Endothelial cell of umbilical vein (primary cell): ENCODE data around the gene KCNJ4.

Experiments
- EZH2 ChIP-seq: IDR thresholded peaks from 2 replicates; pipeline ENCODE4 v1.6.1; 2012; ENCODE audit warnings: borderline replicate concordance, low read depth, mild to moderate bottlenecking, moderate library complexity, low read length, inconsistent platforms; ENCODE audit not compliant: severe bottlenecking
- MYC ChIP-seq: IDR thresholded peaks from one replicate; pipeline ENCODE4 v1.6.1; 2011; ENCODE audit warnings: mild to moderate bottlenecking, low read depth, low read length
- POLR2A ChIP-seq: IDR thresholded peaks from 2 replicates; pipeline ENCODE4 v1.6.1; 2012; ENCODE audit warnings: low read depth, mild to moderate bottlenecking, control low read depth, low read length
- POLR2AphosphoS5 ChIP-seq: IDR thresholded peaks from 2 replicates; pipeline ENCODE4 v1.6.1; 2012; ENCODE audit warnings: low read depth, mild to moderate bottlenecking, control low read depth, low read length, moderate library complexity; ENCODE audit not compliant: insufficient read depth
- TF ChIP-seq, protein P1 (sequence below), 2 donors: IDR thresholded peaks; 1 replicate in 1 of 2; 2 replicates in 1 of 2; pipeline ENCODE4 v1.5.1; 2011; ENCODE audit warnings: low read length in 2 of 2, mild to moderate bottlenecking in 2 of 2, moderate library complexity in 2 of 2, control low read depth in 1 of 2, inconsistent platforms in 1 of 2, low read depth in 1 of 2; ENCODE audit not compliant: insufficient read depth in 1 of 2; ENCODE audit errors: extremely low read depth in 1 of 2
- TF ChIP-seq, protein P2 (sequence below): IDR thresholded peaks from 2 replicates; pipeline ENCODE4 v1.6.1; 2011; ENCODE audit not compliant: insufficient read depth, insufficient read length

DNA sequence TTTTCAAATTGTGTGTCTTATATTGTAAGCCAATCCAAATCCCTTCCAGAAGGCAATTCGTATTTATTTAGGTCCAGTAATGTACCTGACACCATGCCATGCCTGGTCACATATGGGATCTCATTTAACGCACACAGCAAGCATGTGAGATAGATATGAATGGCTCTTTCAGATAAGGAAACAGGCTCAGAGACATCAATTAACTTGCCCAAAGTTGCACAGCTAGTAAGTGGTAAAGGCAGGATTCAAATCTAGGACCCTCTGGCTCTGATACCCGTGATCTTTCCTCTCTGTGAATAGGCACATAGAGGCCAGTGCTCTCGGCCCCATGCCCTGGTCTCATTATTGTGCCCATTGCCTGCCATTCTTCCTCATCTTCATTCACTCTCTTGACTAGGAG, 34.3 kb downstream of the KCNJ4 start:
- TF ChIP-seq, protein P1, sequence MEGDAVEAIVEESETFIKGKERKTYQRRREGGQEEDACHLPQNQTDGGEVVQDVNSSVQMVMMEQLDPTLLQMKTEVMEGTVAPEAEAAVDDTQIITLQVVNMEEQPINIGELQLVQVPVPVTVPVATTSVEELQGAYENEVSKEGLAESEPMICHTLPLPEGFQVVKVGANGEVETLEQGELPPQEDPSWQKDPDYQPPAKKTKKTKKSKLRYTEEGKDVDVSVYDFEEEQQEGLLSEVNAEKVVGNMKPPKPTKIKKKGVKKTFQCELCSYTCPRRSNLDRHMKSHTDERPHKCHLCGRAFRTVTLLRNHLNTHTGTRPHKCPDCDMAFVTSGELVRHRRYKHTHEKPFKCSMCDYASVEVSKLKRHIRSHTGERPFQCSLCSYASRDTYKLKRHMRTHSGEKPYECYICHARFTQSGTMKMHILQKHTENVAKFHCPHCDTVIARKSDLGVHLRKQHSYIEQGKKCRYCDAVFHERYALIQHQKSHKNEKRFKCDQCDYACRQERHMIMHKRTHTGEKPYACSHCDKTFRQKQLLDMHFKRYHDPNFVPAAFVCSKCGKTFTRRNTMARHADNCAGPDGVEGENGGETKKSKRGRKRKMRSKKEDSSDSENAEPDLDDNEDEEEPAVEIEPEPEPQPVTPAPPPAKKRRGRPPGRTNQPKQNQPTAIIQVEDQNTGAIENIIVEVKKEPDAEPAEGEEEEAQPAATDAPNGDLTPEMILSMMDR (IDR thresholded peaks at IDR 0.05; ENCODE audit: extremely low read depth in 1 of 2, insufficient read depth in 1 of 2, low read depth in 1 of 2, low read length in 2 of 2): no peak
- TF ChIP-seq POLR2AphosphoS5 (no peak), POLR2A (no peak), MYC (no peak), EZH2 (no peak)
- TF ChIP-seq, protein P2, sequence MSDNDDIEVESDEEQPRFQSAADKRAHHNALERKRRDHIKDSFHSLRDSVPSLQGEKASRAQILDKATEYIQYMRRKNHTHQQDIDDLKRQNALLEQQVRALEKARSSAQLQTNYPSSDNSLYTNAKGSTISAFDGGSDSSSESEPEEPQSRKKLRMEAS: no peak
